Colonic mucosa (tissue), 4 donors: ENCODE data around the gene NOTUM. TPM values are rescaled to one million over a fixed set of nuclear protein-coding genes. Genes with fewer than 3 reads are reported as not detected.

Experiments used
- DNase-seq: peaks from one replicate; pipeline ENCODE4 v3.0.0-alpha.2; 2020
- H3K27ac ChIP-seq: fragments of 200-600 bp; one replicate; pipeline ENCODE4 v1.8.0; 2021
- H3K27me3 ChIP-seq: fragments of 200-600 bp; one replicate; pipeline ENCODE4 v1.8.0; 2021
- H3K36me3 ChIP-seq: fragments of 200-600 bp; one replicate; pipeline ENCODE4 v1.8.0; 2021
- H3K4me1 ChIP-seq: fragments of 200-600 bp; one replicate; pipeline ENCODE4 v1.8.0; 2021; ENCODE audit warnings: mild to moderate bottlenecking
- H3K4me3 ChIP-seq: fragments of 200-600 bp; one replicate; pipeline ENCODE4 v1.8.0; 2021
- H3K9ac ChIP-seq, 2 donors: one replicate each; pipeline ENCODE4 v1.7.0; 2013; ENCODE audit warnings: control low read depth in 2 of 2, low read depth in 2 of 2, low read length in 2 of 2
- H3K9me3 ChIP-seq: fragments of 200-600 bp; one replicate; pipeline ENCODE4 v1.8.0; 2021
- intact Hi-C: fragments of 100-400 bp; cut with DNase I; formaldehyde crosslinking; loops from one replicate; pipeline ENCODE4 v1.14.1; 2022
- total RNA-seq, 2 donors: library from RNA; stranded (reverse); fragmentation: NEBNext Ultra II Directional in 1 of 2; extraction: Animal tissue kit (Norgen Biotek cat#: 25700) in 1 of 2; gene quantifications; one replicate each; pipeline ENCODE4 v1.2.1, GENCODE V29; 2021
- TF ChIP-seq, protein P1 (sequence below): fragments of 200-600 bp; IDR thresholded peaks from one replicate; pipeline ENCODE4 v1.8.0; 2022; ENCODE audit warnings: antibody characterized with exemption, mild to moderate bottlenecking
- donor health status: healthy.
- donor health status: DM: no; HTN: no; CAD: no.
- donor health status: DM: no; HTN: no; CAD: no.

NOTUM gene
- total RNA-seq, 2 donors from 2014 or later = 0.57 TPM; not detected in 1

DNA sequence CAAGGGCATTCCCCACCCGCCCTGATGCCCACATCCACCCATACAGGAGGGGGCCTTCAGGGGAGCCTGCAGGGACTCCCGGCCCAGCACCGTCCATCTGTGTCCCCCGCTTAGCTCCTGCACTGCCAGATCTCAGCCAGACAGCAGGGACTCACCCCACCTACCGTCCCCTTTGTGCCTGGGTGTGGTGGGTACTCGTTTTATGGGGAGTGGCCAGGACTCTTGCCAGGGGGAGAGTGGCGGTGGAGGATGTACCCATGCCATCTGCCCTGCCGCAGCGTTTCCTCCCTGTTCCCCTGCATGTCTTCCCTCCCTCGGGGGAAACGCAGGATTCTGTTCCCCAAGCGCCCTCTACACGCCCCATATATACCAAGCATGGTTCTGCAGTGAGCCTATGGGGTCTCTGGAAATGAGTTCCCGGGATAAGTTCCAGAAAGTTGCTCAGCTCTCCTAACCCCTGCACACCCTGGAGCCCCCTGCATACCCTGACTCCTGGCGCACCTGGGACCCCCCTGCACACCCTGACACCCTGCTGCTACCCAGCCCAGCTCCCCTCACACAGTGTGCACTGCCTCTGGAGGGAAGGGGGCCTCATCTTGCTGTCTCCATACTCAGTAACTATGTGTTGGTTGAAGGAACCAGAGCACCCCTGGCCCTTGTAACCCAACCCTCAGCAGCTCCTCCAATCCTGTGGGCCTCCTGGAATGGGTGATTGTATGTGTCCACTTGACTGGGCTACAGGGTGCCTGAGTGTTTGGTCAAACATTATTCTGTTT lies 29.2 kb downstream of the NOTUM start:
- Histone ChIP-seq H3K4me1 (peaks cover 6% of the 10 kb centered on the region), H3K9me3 (no peaks in the 10 kb centered on the region), H3K4me3 (no peak overlapping the region), H3K27ac (no peak overlapping the region), H3K27me3 (peaks cover 9% of the 10 kb centered on the region), H3K36me3 (no peaks in the 10 kb centered on the region), H3K9ac (no peak overlapping the region)
- no peak for DNase-seq
- intact Hi-C loops = no loop called here
- TF ChIP-seq, protein P1, sequence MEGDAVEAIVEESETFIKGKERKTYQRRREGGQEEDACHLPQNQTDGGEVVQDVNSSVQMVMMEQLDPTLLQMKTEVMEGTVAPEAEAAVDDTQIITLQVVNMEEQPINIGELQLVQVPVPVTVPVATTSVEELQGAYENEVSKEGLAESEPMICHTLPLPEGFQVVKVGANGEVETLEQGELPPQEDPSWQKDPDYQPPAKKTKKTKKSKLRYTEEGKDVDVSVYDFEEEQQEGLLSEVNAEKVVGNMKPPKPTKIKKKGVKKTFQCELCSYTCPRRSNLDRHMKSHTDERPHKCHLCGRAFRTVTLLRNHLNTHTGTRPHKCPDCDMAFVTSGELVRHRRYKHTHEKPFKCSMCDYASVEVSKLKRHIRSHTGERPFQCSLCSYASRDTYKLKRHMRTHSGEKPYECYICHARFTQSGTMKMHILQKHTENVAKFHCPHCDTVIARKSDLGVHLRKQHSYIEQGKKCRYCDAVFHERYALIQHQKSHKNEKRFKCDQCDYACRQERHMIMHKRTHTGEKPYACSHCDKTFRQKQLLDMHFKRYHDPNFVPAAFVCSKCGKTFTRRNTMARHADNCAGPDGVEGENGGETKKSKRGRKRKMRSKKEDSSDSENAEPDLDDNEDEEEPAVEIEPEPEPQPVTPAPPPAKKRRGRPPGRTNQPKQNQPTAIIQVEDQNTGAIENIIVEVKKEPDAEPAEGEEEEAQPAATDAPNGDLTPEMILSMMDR = no peak

DNA sequence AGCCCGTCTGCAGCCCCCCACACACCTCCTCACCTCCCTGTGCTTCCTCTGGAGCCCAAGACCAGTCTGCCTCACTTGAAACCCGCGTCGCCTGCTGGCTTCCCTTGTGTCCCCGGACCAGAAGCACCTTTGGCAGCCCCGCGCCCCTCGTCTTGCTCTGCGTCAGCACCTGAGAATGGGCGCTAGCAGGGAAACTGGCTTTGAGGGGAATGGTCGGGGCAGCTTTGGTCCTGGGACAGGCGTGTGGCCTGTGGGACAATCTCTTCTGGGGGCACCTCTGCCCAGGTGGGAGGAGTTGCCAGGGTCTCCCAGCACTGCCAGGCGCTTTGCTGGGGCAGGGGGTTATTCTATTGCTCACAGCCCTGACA lies 29.8 kb downstream of the NOTUM start:
- DNase-seq = no peak
- no peak overlapping the region for H3K9ac ChIP-seq
- no peak overlapping the region for H3K27ac ChIP-seq
- no peaks in the 10 kb centered on the region for H3K9me3 ChIP-seq
- H3K4me1 ChIP-seq = peaks cover 6% of the 10 kb centered on the region
- peaks cover 9% of the 10 kb centered on the region for H3K27me3 ChIP-seq
- no peak overlapping the region for H3K4me3 ChIP-seq
- intact Hi-C loops = no loop called here
- no peaks in the 10 kb centered on the region for H3K36me3 ChIP-seq
- TF ChIP-seq, protein P1 = no peak

DNA sequence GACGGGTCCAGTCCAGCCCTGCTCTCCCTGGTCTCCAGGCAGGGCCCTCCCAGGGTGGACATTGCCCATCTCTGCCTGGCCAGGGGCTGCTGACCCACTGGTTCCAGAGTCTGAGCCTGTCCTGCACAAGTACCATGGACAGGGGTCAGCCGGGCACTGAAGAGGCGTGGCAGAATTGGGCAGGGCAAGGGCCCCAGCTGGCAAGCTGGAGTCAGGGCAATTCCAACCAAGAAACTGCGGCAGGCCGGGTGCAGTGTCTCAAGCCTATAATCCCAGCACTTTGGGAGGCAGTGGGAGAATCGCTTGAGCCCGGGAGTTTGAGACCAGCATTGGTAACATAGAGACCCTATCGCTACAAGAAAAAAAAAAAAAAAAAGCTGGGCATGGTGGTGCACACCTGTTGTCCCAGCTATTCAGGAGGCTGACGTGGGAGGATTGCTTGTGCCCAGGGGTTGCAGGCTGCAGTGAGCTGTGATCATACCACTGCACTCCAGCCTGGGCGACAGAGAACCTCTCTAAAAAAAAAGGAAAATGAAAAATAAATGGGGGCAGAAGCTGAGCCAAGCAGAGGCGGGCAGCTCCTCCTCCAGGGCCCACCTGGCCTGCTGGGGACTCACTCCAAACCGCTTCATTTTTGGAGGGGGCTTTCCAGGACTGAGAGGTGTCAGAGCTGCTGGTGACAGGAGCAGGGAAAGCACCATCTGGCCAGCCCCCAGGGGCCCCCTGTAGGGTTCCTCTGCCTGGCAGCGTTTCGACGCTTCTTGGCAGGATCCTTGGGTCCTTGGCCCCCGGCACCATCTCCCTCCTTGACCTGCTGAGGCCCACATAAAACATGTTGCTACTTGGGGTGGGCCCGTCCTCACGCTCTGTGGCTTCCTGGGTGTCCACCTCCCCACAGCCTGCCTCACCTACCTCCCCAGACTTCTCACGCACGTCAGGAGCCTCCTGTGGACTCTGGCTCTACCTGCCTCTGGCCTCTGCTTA lies 30.6 kb downstream of the NOTUM start:
- no peak overlapping the region for H3K9ac ChIP-seq
- intact Hi-C loops = no loop called here
- no peaks in the 10 kb centered on the region for H3K36me3 ChIP-seq
- H3K9me3 ChIP-seq = no peaks in the 10 kb centered on the region
- peaks cover 6% of the 10 kb centered on the region for H3K4me1 ChIP-seq
- peak; percentile 51 for DNase-seq
- H3K27me3 ChIP-seq = peaks cover 9% of the 10 kb centered on the region
- no peak overlapping the region for H3K27ac ChIP-seq
- no peak overlapping the region for H3K4me3 ChIP-seq
- TF ChIP-seq, protein P1 = no peak

DNA sequence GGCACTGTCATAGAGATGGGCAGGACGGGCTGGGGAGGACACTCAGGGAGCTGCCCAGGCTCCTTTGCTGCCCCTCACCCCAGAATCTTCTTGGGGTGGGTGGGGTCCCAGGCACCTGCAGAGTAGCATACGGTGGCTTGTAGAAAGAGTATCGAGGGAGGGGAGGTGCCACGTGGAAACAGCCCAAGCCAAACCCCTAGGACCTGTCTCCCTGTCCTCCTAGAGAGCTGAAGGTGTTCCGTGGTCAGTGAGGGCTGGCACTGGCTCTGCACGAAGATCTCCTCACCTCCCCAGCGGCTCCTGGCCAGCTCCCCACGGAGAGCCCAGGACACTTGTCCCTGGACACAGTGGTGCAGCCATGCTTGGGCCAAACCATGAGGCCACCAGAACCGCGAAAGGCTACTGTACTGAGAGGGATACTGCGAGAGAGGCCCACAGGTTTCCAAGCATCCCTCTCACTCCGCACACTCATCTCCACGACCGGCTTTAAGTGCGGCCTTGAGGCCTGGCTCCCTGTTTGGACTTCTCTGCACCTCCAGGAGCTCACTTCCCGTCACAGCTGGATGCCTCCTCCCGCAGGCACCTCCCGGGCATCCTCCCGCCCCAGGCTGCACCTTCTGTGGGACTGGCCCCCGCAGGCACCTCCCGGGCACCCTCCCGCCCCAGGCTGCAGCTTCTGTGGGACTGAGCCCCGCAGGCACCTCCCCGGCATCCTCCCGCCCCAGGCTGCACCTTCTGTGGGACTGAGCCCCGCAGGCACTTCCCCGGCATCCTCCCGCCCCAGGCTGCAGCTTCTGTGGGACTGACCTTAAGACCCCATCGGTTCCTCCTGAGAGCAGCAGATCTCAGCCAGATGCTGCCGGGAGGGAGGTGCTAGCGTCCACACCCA lies 31.5 kb downstream of the NOTUM start:
- intact Hi-C loops = no loop called here
- no peak overlapping the region for H3K27ac ChIP-seq
- peaks cover 9% of the 10 kb centered on the region for H3K27me3 ChIP-seq
- H3K36me3 ChIP-seq = no peaks in the 10 kb centered on the region
- TF ChIP-seq, protein P1 = no peak
- no peak for DNase-seq
- no peaks in the 10 kb centered on the region for H3K9me3 ChIP-seq
- no peak overlapping the region for H3K4me3 ChIP-seq
- H3K9ac ChIP-seq = no peak overlapping the region
- H3K4me1 ChIP-seq = peaks cover 13% of the 10 kb centered on the region
